HPDE6-E6E7 (cell line): ENCODE measurements around the gene DBH.
"Not testable (repeated sequence)": the region's sequence is repeated elsewhere in the genome, so short reads cannot be mapped to it uniquely, and the experiment has no call there.

Source experiments
- DNase-seq: peaks from one replicate; pipeline ENCODE4 v3.0.0; 2011; ENCODE audit warnings: missing footprints; ENCODE audit errors: extremely low spot score

The DBH gene

DNA sequence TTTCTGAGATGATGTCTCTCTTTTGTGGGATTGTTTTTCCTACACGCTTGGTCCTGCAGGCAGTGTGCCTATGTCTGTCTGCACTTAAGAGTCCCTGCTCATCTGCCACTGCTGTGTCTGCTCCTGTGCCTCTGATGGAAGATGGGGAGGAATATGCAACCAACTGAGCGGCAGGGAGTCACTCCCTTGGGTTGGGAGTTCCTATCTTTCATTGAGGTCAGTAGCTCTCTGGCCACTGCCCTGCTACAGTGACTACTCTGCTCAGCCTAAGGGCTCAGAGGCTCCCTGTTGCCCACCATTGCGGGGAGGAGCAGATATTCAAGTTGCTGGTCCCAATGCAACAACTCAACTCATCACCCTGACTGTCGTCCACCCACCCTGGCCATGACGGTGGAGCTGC is 13.6 kb upstream of the DBH start:
- no peak for DNase-seq

DNA sequence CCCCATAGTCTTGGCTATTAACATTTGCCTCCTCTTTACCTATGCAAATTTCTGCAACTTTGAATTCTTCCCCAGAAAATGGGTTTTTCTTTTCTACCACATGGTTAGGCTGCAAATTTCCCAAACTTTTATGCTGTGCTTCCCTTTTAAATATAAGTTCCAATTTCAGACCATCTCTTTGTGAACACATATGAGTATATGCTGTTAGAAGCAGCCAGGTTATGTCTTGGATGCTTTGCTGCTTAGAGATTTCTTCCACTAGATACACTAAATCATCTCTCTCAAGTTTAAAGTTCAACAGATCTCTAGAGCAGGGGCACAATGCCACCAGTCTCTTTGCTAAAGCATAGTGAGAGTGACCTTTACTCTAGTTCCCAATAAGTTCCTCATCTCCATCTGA is 10.2 kb upstream of the DBH start:
- not testable (repeated sequence) for DNase-seq

DNA sequence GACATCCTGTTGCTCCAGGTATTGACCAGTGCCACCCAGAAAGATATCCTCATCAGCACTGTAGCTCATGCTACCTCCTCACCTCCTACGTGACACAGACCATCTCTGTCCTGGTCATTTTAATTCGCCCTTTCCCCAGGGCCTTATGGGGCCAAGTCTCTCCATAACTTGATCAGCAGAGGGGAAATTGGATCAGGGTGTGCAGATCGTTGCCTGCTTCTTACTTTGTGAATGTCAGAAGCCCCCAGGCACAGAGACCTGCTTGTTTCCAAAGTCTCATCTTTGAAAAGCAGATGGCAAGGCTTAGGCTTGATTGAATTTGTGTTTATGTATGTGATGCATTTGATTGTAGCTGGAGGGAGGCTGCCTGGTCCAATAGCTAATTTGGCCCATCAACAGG is 8.8 kb upstream of the DBH start:
- DNase-seq: no peak

DNA sequence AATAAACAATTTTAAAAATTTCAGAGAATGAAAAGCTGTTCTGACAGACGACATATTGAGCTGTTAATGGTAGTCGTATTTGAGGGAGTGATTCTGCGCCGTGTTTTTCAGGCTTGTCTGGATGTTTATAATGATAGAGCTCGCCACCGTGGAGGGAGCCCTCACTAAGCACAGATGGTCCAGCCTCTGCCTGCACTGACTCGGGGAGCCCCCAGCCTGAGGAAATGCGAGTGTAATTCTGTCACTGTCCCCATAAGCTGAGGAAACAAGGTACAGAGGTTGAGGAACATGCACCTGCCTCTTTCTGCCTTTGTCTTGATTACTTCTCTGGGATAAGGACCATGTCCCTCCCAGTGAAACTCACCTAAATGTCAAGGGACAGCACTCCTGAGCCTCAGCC is 7.4 kb upstream of the DBH start:
- no peak for DNase-seq

DNA sequence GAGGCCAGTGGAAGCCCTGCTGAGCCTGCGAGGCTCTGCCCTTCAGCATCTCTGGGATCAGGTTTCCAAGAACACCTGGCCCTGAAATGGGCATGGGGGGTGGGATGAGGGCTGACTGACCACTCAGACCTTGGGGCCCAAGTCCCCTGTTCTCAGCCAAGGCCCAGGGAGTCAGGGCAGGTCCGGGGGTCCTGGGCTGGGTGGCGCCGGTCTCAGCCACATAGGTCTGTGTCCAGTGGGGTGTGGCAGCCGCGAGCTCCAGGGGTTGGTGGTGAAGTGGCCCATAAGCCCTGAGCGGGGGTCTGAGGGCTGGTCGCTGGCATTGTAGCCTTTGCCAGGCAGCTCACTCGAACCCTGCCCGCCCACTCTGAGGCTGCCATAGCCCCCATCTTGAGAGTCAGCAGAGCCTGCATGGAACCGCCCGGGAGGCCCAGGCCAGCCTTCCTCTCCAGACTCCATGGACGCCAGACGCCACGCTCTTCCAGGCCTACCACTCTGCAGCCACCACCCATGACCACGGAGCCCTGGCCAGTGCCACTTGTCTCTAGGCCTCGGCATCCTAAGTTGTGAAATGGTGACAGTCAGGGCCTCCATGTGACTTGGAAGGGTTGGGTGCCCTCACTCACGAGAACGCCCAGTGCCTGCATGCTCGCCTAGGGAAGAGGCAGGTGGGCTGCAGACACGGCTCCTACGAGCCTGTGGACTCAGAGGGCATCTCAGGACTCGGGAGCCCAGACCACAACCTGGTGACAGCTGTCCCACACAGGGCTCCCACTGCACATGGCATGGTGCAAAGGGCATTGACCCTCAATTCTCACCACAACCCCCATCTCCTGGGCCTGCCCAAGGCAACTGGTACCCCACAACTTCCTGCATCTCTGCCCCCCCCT is 6.7 kb upstream of the DBH start:
- DNase-seq: no peak

DNA sequence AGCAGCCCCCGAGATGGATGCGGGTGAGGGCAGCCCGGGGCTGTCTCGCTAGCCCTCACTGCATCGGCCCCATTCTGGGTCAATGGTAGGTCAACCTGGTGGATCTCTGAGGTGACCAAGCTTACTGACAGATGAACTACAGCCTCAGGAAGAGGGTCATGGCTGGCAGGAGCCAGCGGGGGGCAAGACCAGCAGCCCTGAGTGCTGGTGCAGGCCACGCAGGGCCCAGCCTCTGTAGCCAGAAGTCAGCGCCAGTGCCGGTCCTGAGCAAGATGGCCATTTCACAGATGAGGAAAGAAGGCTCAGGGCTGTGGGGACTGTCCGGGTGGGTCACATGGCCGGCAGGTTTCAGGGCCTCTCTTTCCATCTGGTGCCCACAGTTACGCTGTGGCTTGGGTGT is 5.1 kb upstream of the DBH start:
- no peak for DNase-seq

DNA sequence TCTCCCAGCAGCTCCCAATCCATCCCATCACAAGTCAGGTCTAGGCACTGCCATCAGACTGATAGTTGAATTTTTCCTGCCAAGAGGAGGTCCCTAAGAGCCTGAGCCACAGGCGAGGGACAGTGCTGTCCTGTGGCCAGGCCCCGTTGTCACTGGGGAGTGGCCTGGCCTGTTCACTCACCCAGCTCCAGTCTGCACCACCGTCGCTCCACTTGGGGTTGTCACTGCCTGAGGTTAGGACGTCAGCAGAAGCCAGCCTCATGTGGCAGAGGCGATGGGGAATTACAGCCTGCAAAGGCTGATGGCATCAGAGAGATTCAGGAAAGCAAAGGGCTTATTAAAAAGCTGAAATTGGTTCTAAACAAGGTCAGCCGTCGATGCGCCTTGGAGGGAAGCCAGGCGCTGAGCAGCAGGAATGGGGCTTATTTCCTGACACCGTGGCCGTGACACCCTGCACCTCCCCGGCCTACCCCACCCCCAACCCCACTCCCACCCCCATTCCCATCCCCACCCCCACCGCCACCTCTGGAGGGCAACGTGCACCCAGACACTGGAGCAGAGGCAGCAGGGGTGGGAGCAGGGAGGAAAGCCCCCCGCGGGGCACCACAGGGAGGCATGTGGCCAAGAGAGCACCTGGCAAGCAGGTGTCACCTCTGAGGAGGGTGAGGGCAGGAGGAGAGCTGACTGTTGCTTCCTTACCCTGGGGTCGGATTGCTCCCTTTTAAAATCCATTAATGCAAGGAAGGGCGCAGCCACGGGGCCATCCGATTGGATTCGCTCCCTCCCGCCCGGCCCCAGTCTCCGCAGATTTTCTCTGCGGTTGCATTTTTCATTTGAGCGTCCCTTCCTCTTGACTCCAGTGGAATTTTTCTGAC is 3.1 kb upstream of the DBH start:
- DNase-seq: no peak

DNA sequence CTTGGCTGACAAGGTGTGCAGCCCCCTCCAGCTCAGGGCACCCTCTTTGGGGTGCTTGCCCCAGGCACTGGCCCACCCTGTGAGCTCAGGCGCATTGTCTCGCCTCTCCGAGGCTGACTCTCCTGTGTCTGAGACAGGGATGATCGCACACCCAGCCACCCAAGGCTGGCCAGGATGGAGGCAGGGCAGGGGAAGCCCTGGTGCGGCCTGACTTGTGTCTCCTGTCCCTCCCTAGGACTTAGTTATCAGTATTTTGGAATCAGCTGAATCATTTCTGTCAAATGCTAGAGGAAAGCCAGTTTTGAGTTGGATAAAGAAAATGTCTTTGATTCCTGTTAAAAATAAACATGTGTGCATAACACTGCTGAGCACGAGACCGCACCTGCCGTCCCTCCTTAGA is 2.5 kb upstream of the DBH start:
- DNase-seq: no peak

DNA sequence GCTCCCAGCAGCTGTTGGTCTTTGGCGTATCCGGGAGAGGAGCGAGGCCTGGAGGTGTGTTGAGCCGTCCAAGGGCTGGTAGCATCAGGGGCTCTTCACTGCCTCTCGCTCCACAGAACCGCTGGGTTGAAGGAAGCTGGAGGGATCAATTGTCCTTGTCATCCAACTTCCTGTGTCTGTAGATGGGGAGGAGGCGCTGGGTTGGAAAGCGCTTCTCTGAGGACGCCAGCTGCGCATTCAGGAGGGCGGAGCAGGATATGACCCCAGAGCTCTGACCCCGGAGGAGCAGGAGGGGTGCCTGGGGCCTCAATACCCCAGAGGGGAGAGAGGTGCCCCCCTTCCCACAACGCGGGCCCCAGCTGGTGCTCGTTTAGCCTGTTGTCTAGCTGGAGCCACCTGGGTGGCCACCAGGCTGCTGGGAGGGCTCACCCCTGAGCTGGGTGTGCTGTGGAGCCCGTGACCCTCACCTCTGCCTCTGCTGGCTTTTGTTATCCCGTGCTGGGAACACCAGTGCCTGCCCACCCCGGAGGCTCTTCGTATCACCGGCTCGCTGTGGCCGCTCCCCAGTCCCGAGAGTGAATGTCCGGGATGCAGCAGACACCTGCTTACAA is 2.0 kb upstream of the DBH start:
- DNase-seq: no peak

DNA sequence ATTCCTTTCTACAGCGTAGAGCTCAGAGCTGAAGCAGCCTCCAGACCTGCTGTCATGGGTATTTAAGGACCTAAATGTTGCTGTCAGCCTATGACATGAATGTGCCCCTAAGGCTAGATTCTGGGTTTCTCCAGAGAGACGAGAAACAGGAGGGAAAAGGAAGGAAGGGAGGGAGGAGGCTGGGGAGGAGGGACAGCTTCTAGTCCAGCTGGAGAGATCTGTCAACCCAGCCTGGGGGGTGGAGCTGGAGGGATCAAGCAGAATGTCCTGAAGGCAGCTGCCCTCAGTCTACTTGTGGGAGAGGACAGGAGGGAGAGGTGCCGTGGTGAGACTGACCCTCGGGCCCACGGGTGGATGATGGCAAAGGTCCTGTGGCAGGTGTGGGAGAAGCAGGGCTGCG is 1.1 kb upstream of the DBH start:
- DNase-seq: no peak

DNA sequence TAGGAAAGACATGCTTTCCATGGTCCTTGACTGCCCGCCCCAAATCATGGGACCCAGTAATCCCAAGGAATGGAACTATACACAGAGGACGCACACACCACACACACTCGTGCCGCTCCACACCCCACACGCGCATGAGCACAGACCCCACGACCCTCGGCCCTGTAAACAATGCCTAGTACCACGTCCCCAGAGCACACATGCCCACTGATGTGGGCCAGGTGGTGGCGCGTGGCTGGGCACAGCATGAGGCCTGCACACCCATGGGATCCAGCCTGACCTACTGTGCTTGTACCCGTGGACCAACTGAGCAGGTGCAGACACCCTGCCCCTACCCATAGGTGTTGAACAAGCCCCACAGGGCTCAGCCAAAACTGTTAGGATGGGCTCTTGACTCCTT is 739 bp downstream of the DBH start:
- no peak for DNase-seq

DNA sequence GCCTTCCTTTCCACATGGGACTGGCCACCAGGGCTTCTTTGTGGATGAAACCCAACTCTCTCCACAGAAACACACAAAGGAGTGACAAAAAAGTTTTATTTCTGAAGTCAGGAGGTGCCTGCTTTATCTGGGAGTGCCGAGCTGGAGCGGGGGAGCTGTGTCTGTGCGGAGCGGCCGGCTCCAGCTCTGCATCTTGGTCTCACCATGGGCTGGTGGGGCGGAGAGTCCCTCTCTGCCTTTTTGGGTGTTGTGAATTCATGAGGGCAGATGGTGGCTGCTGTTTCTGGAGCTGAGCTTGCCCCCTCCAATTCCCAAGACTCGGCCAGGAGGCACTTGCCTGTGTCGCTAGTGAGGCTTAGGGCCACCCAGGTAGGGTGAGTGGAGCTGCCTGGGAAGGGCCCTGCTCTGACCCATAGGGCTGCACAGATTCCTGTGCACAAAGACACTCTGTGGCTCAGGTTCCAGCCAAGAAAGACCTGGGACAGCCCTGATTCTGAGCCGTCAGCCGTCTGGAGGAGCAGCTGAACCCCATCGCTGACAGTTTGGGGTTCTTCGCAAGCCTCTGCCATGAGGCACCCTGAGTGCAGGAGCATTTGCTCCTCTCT is 1.4 kb downstream of the DBH start:
- DNase-seq: no peak

DNA sequence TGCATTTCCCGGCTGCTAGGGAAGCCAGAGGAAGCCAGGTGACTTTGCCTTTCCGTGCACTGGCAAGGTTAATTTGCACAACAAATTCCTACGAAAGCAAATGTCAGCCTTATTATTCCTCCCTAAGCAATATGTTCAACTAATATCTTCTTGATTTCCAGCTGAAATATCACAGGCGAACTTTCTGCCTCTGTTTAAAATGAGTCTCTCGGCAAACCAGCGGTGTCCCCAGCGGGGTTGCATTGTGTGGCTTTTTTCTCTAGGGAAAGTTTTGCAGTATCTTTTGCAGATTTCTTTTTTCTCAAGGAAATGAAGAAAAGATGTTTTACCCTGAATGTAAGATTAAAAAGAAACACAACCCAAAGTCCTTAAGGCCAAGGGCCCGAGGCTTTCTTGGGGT is 1.9 kb downstream of the DBH start:
- DNase-seq: no peak

DNA sequence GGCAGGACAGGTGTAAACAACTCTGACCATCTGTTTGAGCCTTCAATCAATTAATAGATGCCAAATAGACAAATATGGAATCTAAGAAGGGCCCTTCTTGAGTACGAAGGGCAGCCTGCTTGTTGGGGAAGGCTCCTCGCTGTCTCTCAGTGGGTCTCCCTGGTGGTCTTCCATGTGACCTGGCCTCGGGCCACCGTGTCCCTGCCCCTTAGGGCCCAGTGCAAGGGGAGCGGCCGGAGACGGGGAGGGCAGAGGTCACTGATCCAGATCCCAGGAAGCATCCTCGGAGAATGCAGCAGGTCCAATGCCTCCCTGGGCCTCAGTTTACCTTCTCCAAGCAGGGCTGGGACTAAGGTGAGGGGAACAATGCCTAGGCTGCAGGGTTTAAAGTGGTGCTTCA is 2.5 kb downstream of the DBH start:
- DNase-seq: no peak

DNA sequence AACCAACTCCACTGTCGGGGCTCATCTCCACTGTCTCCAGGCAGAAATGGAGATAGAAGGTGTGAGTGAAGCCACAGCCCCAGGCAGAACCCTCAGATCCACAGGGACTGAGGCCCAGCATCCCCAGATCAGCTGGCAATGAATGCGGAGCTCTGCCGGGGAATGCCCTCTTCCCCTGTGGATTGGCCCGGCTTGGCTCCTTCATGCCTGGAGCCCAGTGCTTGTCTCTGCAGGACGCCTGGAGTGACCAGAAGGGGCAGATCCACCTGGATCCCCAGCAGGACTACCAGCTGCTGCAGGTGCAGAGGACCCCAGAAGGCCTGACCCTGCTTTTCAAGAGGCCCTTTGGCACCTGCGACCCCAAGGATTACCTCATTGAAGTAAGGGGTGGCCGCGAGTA is 3.5 kb downstream of the DBH start:
- no peak for DNase-seq

DNA sequence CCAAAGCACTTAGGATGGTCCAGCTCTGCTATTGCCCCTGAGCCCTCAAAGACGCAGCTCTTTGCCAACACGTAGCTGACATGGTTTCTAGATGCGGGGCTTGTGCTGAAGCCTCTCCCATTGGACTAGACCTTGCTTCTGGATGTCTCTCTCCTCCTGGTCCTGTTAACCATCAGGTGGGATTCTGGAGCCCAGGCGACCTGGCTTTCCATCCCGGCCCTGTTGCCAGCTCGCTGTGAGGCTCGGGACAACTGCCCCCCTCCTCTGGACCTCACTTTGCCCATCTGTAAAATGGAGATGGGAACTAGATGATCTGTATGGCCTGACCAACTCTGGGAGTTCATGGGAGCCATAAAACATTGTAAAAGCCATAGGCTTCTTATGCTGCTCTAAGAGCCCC is 4.0 kb downstream of the DBH start:
- DNase-seq: no peak

DNA sequence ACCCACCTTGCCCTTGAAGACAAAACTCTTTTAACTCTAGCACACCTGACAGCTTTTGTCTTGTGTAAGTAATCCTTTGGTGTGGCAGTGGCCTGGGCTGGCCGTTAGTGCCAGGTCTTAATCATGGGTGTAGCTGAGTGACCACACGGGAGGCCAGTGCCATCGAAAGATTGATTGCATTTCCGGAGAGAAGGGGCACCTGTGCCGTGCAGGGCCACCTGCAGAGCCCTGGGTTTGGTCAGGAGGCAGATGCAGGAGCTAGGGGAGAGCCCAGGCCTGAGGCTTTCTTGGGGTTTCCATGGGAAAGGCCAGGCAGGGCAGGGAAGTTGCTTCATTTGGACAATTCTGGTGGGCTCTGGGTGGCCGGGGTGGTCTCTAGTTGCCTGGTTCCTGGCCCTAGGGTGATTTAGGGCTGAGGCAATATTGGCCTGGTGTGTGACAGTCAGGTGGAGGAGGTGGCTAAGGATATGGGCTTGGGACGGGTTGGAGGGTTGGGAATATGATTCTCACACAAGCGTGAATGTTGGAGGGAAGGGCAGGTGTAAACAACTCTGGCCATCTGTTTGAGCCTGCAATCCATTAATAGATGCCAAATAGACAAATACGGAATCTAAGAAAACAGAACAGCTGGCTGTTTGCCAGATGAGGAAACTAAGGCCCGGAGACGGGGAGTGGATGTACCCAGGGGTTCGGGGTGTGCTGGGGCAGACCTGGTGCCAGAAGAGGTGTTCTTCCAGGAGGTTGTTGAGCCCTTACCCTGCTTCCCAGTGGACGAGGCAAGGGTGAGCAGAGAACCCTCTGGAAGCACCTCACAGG is 4.6 kb downstream of the DBH start:
- DNase-seq: no peak

DNA sequence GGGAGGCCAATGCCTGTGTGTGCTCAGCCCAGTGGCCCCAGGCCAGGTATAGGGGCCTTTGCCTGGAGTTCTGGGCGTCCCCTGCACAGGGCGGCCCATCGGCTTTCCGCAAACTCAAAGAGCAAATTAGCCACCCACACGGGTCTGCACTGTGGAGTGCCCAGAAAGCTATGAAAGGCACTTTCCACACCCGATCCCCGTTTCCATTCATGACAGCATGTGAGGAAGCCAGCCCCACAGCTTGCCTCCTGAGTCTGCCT is 5.2 kb downstream of the DBH start:
- DNase-seq: no peak

DNA sequence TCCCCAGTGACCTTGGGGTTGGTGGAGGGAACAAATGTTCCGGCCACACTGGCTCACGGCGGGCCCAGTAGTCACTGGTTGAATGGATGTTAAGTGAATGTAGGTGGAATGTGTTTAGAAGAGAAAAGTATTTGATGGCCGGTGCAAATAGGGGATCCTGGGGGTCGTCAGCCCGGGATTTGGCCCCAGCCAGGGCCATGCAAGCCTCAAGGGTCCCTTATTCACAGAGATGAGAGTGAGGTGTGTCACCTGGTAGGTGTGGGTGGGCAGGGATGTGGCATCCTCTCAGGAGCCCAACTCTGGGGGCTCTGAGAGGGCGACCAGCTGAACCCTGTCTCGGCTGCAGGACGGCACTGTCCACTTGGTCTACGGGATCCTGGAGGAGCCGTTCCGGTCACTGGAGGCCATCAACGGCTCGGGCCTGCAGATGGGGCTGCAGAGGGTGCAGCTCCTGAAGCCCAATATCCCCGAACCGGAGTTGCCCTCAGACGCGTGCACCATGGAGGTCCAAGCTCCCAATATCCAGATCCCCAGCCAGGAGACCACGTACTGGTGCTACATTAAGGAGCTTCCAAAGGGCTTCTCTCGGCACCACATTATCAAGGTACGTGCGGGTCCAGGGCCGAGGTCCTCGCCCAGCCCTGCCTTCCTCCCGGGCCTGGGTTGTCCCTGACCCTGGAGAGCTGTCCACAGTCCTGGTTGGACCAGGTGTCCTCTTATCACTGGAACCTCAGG is 5.9 kb downstream of the DBH start:
- no peak for DNase-seq

DNA sequence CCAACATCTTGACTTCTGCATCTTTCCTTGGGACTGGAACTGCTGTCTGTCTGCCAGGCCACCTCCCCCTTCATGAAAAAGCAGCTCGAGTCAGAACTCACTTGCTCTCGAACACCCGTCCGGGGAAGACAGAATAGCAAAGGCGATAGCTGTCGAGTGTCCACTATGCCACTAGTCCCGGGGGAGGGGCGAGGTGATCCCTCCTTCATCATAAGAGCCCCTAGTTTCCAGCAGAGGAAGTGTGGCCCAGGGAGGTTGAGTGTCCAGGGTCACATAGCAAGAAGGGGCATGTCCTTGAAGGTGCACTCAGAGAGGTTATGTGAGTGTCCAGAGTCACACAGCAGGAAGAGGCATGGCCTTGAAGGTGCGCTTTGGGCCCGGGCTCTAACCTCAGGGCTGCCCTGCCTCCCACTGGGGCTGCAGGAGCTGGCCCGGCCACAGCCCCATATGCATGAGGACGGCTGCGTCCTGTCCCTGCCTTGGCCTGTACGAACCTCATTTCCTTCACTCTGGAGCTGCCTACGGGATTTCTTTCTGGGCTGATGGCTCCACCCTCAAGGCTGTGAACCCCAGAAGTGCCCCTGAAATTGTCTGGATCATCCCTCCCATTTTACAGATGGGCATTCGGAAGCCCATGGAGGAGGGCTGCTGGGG is 6.7 kb downstream of the DBH start:
- no peak for DNase-seq
